ENCODE results near the gene ING4. TPM values are rescaled to one million over a fixed set of nuclear protein-coding genes. Genes with fewer than 3 reads are reported as not detected.
A peak's percentile ranks its signal among the peaks of the same experiment; 100 is the strongest.

The ING4 gene
- total and polyA plus RNA-seq, 2 donors, result 66.2 to 66.4 TPM

GRCh38 chr12:6664902-6665301 lies 2.0 kb upstream of the ING4 start:
- Histone ChIP-seq H3K27ac (ENCODE audit: low read depth) (no peak overlapping the region), H3K4me3 (ENCODE audit: low read depth, low read length) (no peak overlapping the region), H3K4me1 (ENCODE audit: insufficient read depth) (no peaks in the 10 kb centered on the region), H3K36me3 (ENCODE audit: insufficient read depth) (peaks cover 3% of the 10 kb centered on the region)
- no peak for DNase-seq (ENCODE audit: extremely low spot score)
- WGBS, result 74% methylated on average over 2 of the region's 2 CpGs

GRCh38 chr12:6662602-6662905 lies 365 bp downstream of the ING4 start:
- Histone ChIP-seq H3K27ac (ENCODE audit: low read depth) (peak overlapping the region; percentile 90), H3K4me3 (ENCODE audit: low read depth, low read length) (peak overlapping the region; percentile 86), H3K36me3 (ENCODE audit: insufficient read depth) (no peaks in the 10 kb centered on the region), H3K4me1 (ENCODE audit: insufficient read depth) (no peaks in the 10 kb centered on the region)
- WGBS, result under 1% methylated on average over 10 of the region's 10 CpGs
- no peak for DNase-seq (ENCODE audit: extremely low spot score)

GRCh38 chr12:6653987-6654386 lies 8.9 kb downstream of the ING4 start:
- no peaks in the 10 kb centered on the region for H3K4me1 ChIP-seq (ENCODE audit: insufficient read depth)
- no peak for DNase-seq (ENCODE audit: extremely low spot score)
- no peak overlapping the region for H3K4me3 ChIP-seq (ENCODE audit: low read depth, low read length)
- WGBS, result 90% methylated on average over 5 of the region's 5 CpGs
- H3K36me3 ChIP-seq (ENCODE audit: insufficient read depth), result peaks cover 10% of the 10 kb centered on the region
- no peak overlapping the region for H3K27ac ChIP-seq (ENCODE audit: low read depth)

DNA sequence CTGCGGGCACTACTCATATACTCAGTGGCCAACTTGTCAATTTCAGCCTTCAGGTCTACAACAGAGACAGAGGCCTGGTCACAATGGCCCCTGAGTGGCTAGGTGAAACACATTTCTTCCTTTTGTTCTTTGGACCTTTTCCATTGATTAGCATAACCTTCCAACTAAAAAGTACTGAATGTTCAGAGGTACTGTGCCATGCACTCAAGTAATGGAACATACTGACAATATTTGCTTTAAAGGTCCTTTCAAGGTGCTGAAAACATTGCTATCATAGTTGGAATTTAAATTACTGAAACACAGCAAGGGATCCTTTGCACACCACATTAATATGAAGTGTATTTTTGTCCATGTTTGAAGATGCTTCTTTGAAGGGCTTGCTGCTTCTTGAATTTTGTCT lies 9.6 kb downstream of the ING4 start:
- Histone ChIP-seq H3K27ac (ENCODE audit: low read depth) (no peak overlapping the region), H3K4me1 (ENCODE audit: insufficient read depth) (no peaks in the 10 kb centered on the region), H3K36me3 (ENCODE audit: insufficient read depth) (peaks cover 10% of the 10 kb centered on the region), H3K4me3 (ENCODE audit: low read depth, low read length) (no peak overlapping the region)
- no peak for DNase-seq (ENCODE audit: extremely low spot score)
- 100% methylated on average over 1 of the region's 1 CpG for WGBS

DNA sequence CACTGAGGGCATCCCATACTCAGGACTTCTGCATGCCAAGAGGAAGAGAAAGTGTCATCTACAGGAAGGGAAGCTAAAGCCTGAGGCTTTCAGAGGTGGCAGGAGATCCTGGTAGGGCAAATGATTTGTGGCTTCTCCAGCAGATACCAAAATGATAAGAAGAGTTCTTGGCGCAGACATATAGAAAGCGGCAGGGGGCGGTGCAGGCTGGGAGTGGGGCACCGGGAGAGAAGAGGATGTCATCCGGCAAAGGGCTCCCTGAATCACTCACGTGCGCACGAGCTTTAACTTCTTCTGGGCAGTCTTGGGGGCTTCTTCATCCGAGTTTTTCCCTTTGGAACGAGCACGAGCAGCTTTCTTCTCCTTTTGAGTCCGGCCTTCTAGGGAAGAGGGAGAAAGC lies 10.5 kb downstream of the ING4 start:
- H3K4me3 ChIP-seq (ENCODE audit: low read depth, low read length), result no peak overlapping the region
- no peaks in the 10 kb centered on the region for H3K4me1 ChIP-seq (ENCODE audit: insufficient read depth)
- H3K27ac ChIP-seq (ENCODE audit: low read depth), result no peak overlapping the region
- peaks cover 10% of the 10 kb centered on the region for H3K36me3 ChIP-seq (ENCODE audit: insufficient read depth)
- 88% methylated on average over 12 of the region's 12 CpGs for WGBS
- DNase-seq (ENCODE audit: extremely low spot score), result no peak

GRCh38 chr12:6650832-6651231 lies 12.1 kb downstream of the ING4 start:
- no peak for DNase-seq (ENCODE audit: extremely low spot score)
- 85% methylated on average over 8 of the region's 8 CpGs for WGBS
- peaks cover 10% of the 10 kb centered on the region for H3K36me3 ChIP-seq (ENCODE audit: insufficient read depth)

GRCh38 chr12:6647083-6647604 lies 15.8 kb downstream of the ING4 start, which contains the start of gene ACRBP:
TSS of gene ACRBP (minus strand) at chr12:6647432. CDS start at chr12:6647366, 66 bp downstream.
- Histone ChIP-seq H3K4me3 (ENCODE audit: low read depth, low read length) (peak within 1 kb of the TSS; percentile 32), H3K36me3 (ENCODE audit: insufficient read depth) (peaks cover 2% of the 10 kb centered on the region), H3K27ac (ENCODE audit: low read depth) (no peak within 1 kb of the TSS), H3K4me1 (ENCODE audit: insufficient read depth) (peaks cover 1% of the 10 kb centered on the region)
- WGBS, result 5% methylated on average over 38 of the region's 38 CpGs
- DNase-seq (ENCODE audit: extremely low spot score), result no peak

More at GRCh38 chr12:6650832-6651231, 12.1 kb downstream of the ING4 start:
- H3K4me1 ChIP-seq (ENCODE audit: insufficient read depth), result peaks cover 1% of the 10 kb centered on the region
- no peak overlapping the region for H3K27ac ChIP-seq (ENCODE audit: low read depth)
- H3K4me3 ChIP-seq (ENCODE audit: low read depth, low read length), result no peak overlapping the region

DNA sequence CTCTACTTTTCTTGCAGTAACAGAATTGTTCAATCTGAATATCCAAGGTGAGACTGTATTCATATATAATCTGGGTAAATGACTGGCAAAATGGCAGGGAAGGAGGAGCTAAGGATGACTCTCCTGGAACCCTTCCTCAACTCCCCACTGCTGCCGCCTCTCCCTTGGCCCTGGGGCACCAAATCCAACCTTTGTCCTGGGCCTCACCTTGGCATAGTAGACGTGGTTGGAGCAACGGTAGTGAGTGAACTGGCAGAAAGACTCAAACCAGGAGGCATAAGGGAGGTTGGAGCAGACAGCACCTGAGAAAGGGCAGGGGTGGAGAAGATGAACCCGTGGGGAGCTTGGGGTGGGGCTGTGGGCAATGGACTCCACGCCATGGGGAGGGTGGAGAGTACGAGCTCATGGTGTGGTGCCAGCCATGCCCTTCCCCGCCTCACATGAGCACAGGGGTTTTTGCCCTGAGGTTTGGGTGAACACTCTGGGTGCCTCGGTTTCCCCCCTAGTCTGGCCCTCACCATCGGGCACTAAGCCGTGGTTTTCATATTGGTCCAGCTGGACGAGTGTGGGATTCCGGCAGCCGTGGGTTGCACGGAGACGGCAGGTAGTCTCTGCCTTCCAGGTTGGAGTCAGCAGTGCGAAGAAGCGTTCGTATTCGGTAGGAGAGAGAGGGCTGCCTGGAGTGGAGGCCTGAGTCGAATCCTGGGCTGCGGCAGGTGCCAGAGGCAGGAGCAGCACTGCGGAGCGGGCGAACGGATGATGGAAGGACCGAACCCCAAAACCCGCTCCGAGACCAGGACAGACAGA lies 16.4 kb downstream of the ING4 start:
- H3K4me1 ChIP-seq (ENCODE audit: insufficient read depth), result peaks cover 1% of the 10 kb centered on the region
- DNase-seq (ENCODE audit: extremely low spot score), result no peak
- 63% methylated on average over 28 of the region's 28 CpGs for whole genome bisulfite sequencing
- no peak overlapping the region for H3K4me3 ChIP-seq (ENCODE audit: low read depth, low read length)
- H3K27ac ChIP-seq (ENCODE audit: low read depth), result no peak overlapping the region
- H3K36me3 ChIP-seq (ENCODE audit: insufficient read depth), result peaks cover 2% of the 10 kb centered on the region

DNA sequence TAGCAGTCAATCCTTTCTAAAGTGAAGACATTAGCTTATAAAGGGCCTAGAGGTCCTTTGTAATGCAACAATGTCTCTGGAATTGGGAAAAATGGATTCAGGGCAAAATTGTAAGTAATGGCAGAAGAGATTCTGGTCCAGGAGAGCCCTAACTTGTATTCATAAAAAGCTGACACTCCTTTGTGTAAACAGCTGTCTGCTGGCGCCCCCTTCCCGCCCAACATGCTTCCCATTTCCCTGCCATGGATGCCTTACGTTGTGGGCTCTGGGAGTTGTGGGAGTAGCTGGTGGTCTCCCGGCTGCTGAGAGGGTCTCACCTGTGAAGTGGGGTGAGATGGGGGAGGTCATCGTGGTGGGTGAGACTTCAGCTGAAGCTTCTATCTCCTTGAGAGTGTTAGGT lies 18.0 kb downstream of the ING4 start:
- Histone ChIP-seq H3K4me1 (ENCODE audit: insufficient read depth) (peaks cover 1% of the 10 kb centered on the region), H3K4me3 (ENCODE audit: low read depth, low read length) (no peak overlapping the region), H3K36me3 (ENCODE audit: insufficient read depth) (no peaks in the 10 kb centered on the region), H3K27ac (ENCODE audit: low read depth) (no peak overlapping the region)
- WGBS, result 36% methylated on average over 5 of the region's 5 CpGs
- no peak for DNase-seq (ENCODE audit: extremely low spot score)

- H3K27ac ChIP-seq (ENCODE audit: low read depth), result no peak overlapping the region
- H3K36me3 ChIP-seq (ENCODE audit: insufficient read depth), result no peaks in the 10 kb centered on the region
- DNase-seq (ENCODE audit: extremely low spot score), result no peak
- no peak overlapping the region for H3K4me3 ChIP-seq (ENCODE audit: low read depth, low read length)
- 69% methylated on average over 6 of the region's 6 CpGs for WGBS
- peaks cover 1% of the 10 kb centered on the region for H3K4me1 ChIP-seq (ENCODE audit: insufficient read depth)
Observed at GRCh38 chr12:6644257-6644596, 18.7 kb downstream of the ING4 start.

GRCh38 chr12:6643569-6644256 lies 19.2 kb downstream of the ING4 start:
- Histone ChIP-seq H3K36me3 (ENCODE audit: insufficient read depth) (no peaks in the 10 kb centered on the region), H3K4me3 (ENCODE audit: low read depth, low read length) (no peak overlapping the region), H3K4me1 (ENCODE audit: insufficient read depth) (peaks cover 1% of the 10 kb centered on the region), H3K27ac (ENCODE audit: low read depth) (no peak overlapping the region)
- WGBS, result 84% methylated on average over 6 of the region's 6 CpGs
- no peak for DNase-seq (ENCODE audit: extremely low spot score)

DNA sequence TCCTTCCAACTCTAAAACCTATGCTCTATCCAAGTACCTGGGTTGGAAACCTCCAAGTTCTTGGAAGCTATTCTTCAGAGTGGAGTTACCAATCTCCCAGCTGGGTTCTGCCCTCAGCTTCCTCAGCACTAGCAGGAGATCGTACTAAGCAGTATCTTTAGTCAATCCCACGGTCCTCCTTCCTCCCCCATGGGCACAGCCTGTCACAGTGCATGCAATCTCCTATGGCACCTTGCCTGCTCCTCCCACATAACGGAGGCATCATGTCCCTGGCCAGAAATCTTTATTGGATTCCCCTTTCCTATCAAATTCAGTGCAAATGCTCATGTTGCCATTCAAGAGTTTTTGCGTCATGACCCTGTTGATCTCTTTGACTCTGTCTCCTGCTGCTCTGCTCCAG lies 21.8 kb downstream of the ING4 start:
- no peak overlapping the region for H3K4me3 ChIP-seq (ENCODE audit: low read depth, low read length)
- no peak for DNase-seq (ENCODE audit: extremely low spot score)
- H3K36me3 ChIP-seq (ENCODE audit: insufficient read depth), result no peaks in the 10 kb centered on the region
- no peaks in the 10 kb centered on the region for H3K4me1 ChIP-seq (ENCODE audit: insufficient read depth)
- WGBS, result 58% methylated on average over 4 of the region's 4 CpGs
- no peak overlapping the region for H3K27ac ChIP-seq (ENCODE audit: low read depth)

GRCh38 chr12:6640497-6640896 lies 22.4 kb downstream of the ING4 start:
- H3K27ac ChIP-seq (ENCODE audit: low read depth), result no peak overlapping the region
- no peaks in the 10 kb centered on the region for H3K4me1 ChIP-seq (ENCODE audit: insufficient read depth)
- H3K4me3 ChIP-seq (ENCODE audit: low read depth, low read length), result no peak overlapping the region
- 83% methylated on average over 4 of the region's 4 CpGs for WGBS
- H3K36me3 ChIP-seq (ENCODE audit: insufficient read depth), result no peaks in the 10 kb centered on the region
- DNase-seq (ENCODE audit: extremely low spot score), result no peak

- Histone ChIP-seq H3K36me3 (ENCODE audit: insufficient read depth) (no peaks in the 10 kb centered on the region), H3K27ac (ENCODE audit: low read depth) (no peak overlapping the region), H3K4me3 (ENCODE audit: low read depth, low read length) (no peak overlapping the region), H3K4me1 (ENCODE audit: insufficient read depth) (no peaks in the 10 kb centered on the region)
- 77% methylated on average over 11 of the region's 11 CpGs for WGBS
- DNase-seq (ENCODE audit: extremely low spot score), result no peak
Observed at GRCh38 chr12:6639151-6639801, 23.6 kb downstream of the ING4 start.

Data from urinary bladder (tissue), 4 donors.